Sigmoid colon (tissue), 4 donors: ENCODE data around the gene PLEKHA6.

ENCODE experiments used
- EP300 ChIP-seq, 4 donors: sonication (generic); formaldehyde crosslinking; IDR thresholded peaks; one replicate each; pipeline ENCODE4 v1.6.1; 2017; ENCODE audit warnings: antibody characterized with exemption in 4 of 4
- POLR2A ChIP-seq, 2 donors: fragments of 450-650 bp; IDR thresholded peaks; one replicate each; pipeline ENCODE4 v1.6.1; 2016; ENCODE audit warnings: antibody characterized with exemption in 2 of 2, mild to moderate bottlenecking in 2 of 2, moderate library complexity in 2 of 2
- POLR2AphosphoS5 ChIP-seq, 4 donors: sonication (generic); formaldehyde crosslinking; IDR thresholded peaks; one replicate each; pipeline ENCODE4 v1.6.1; 2017; ENCODE audit warnings: antibody characterized with exemption in 4 of 4
- TF ChIP-seq, protein P1 (sequence below), 4 experiments: fragments of 450-650 bp in 3 of 4; fragments of 200-600 bp in 1 of 4; IDR thresholded peaks; one replicate each; pipeline ENCODE4 v1.5.1; 2016 to 2019; ENCODE audit warnings: antibody characterized with exemption in 4 of 4, mild to moderate bottlenecking in 3 of 4, moderate library complexity in 2 of 4

DNA sequence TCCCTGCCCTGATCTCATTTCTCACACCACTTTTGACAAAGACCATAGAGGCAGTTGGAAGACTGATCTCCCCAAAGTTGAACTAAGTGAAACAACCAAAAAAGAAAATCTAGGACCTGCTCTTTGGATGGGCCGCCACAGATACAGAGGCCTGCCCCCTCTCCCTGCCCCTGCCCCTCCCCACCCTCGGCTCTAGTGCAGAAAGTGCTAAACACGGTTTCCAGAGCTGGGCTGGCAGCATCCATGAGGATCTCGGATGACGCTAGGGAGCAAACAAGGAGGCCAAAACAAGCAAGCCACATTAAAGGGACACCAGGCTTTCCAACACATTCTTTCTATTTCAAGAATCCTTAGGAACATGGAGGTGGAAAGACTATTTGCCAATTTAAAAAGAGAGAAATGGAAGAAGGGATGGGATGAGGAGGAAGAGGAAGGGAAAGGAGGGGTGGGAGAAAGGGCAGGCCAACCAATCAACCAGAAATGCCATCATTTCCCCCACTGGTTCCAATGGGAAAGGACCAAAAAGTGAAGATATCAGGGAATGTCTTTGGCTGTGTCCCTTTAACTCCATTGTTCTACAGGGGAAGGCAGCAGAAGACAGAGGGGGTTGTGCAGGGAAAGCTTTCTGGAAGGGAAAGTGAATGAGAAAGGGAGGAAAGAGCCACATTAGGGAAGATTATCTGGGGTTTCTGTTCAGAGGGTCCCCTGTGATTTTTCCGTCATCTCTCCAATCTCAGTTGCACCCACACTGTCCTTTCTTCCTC lies 107.6 kb downstream of the PLEKHA6 start:
- TF ChIP-seq, protein P1, sequence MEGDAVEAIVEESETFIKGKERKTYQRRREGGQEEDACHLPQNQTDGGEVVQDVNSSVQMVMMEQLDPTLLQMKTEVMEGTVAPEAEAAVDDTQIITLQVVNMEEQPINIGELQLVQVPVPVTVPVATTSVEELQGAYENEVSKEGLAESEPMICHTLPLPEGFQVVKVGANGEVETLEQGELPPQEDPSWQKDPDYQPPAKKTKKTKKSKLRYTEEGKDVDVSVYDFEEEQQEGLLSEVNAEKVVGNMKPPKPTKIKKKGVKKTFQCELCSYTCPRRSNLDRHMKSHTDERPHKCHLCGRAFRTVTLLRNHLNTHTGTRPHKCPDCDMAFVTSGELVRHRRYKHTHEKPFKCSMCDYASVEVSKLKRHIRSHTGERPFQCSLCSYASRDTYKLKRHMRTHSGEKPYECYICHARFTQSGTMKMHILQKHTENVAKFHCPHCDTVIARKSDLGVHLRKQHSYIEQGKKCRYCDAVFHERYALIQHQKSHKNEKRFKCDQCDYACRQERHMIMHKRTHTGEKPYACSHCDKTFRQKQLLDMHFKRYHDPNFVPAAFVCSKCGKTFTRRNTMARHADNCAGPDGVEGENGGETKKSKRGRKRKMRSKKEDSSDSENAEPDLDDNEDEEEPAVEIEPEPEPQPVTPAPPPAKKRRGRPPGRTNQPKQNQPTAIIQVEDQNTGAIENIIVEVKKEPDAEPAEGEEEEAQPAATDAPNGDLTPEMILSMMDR (IDR thresholded peaks at IDR 0.05), result no peak
- no peak for TF ChIP-seq POLR2A (IDR thresholded peaks at IDR 0.05)
- no peak for TF ChIP-seq POLR2AphosphoS5 (IDR thresholded peaks at IDR 0.05)
- no peak for TF ChIP-seq EP300 (IDR thresholded peaks at IDR 0.05)
